NCI-H1105 (cell line): ENCODE measurements around the gene ALDOC.
A peak's percentile ranks its signal among the peaks of the same experiment; 100 is the strongest.

Source experiments
- DNase-seq: peaks from one replicate; lab custom pipeline; 2025; lab: John Stamatoyannopoulos, UW

Gene ALDOC

GRCh38 chr17:28552176-28552999 lies 24.3 kb downstream of the ALDOC start, which contains the start of gene UNC119:
TSS of gene UNC119 (minus strand) at chr17:28552624. CDS start at chr17:28552557, 67 bp downstream.
- DNase-seq: peak; percentile 70

- no peak for DNase-seq
These were observed 25.1 kb downstream of the ALDOC start for GRCh38 chr17:28551421-28552175.

GRCh38 chr17:28550858-28551257 lies 25.8 kb downstream of the ALDOC start:
- DNase-seq: no peak

DNA sequence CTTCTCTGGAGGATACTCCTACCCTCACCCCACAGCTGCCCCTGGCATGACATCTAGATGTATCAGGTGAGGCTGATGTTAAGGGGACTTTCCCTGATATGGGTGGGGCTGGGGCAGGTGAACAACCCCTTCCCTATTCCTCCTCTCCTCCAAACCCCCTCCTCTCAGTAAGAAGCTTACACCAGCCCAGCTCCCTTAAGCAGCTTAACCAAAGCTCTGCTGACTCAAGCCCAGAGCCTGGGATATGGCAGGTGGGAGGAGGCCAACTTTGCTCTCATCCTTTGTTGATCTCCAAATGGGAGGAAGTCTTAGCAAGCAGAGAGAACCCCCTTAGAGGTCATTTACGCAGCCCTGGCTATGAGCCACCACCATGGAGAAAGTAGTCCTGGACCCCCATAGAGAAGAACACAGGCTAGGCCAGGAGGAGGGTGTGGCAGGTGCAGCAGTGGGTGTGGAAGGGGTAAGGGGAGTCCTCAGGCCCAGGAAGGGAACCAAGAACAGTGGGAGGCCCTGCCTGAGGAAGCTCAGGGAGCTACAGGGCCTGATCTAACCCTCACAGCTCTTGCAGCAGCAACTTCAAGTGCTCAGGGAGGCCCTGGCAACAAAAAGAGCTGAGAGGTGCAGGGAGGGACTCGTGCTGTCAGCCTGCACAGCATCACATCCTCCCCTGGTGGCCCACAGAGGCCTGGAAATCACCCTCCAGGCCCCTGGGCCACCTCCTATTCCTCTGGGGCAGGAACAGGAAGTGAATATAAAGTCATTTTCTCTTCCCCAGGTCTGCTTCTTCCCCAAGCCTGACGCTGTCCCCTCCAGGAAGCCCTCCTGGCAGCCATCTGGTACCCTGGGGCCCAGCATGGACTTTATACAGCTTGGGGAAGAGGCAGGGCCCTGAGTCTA lies 27.2 kb downstream of the ALDOC start:
- no peak for DNase-seq

GRCh38 chr17:28548417-28549130 lies 28.1 kb downstream of the ALDOC start:
- DNase-seq: no peak

DNA sequence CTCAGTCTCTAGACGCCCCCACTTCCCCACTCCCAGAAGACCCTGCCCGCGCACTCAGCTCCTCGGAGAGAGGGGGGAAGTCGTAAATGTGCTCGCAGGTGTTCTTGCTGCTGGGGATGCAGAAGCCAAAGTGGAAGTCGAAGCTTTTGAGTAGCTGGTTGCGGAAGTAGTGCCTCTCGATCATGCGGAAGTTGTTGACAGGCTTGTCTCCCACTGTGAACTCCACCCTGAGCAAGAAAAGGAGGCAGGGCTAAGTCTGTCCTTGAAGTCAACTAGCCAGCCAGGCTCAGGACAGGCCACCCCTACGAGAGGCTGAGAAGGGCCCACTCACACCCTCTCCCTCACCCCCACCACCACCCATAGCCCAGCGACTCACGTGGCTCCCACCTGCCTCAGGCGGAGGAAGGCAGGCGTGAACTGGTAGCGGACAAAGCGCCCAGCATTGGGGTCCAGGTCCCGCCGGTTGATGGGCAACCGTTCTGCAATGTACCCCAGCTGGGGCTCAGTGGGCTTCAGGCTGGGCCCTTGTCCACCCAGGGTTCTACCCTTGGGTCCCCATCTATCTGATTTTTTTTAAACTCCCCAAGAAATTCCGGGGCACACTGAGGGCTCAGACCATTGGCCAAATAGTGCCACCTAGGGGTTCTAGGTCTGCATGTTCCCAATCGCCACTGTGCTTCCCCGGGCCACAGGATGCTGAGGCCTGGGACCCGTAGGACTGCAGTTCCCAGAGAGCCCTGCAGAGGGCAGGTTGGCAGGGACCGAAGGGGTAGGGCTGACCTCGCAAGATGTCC lies 28.9 kb downstream of the ALDOC start:
- DNase-seq: peak; percentile 13

- no peak for DNase-seq
These were observed 29.5 kb downstream of the ALDOC start for GRCh38 chr17:28547096-28547622.

GRCh38 chr17:28545787-28546415 lies 30.8 kb downstream of the ALDOC start:
- DNase-seq: no peak

- DNase-seq: no peak
These were observed 31.6 kb downstream of the ALDOC start for GRCh38 chr17:28545141-28545503.

GRCh38 chr17:28544402-28545140 lies 32.1 kb downstream of the ALDOC start:
- DNase-seq: no peak

DNA sequence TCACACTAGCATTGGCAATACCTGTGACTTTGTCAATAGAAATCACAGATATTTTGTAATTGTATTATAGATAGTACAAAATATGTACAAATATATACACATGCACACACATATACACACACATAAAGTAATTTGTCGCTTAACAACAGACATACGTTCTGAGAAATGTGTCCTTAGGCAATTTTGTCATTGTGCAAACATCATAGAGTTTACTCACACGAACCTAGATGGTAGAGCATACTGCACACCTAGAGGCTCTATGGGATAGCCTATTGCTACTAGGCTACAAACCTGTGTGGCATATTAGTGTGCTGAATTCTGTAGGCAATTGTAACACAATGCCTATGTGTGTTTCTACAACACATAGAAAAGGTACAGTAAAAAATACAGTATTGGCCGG lies 35.3 kb downstream of the ALDOC start:
- no peak for DNase-seq

DNA sequence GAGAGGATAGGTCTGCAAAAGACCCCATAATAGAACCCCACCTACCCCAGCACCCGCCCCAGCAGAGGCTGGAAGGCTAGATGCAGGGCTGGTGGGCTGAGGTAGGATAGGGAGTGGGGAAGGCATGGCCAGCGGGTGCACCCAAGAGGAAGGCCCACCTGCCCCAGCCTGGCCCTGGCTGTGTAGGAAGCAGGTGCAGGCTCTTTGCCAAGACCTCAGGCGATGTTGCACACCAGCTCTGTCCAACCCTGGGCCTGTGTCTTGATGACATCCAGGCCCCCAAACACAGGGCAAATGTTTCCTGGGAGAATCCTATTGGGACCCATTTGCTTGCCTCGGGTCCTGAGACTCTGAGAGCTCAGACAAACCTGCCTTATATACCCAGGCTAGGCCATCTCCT lies 36.5 kb downstream of the ALDOC start:
- DNase-seq: no peak

DNA sequence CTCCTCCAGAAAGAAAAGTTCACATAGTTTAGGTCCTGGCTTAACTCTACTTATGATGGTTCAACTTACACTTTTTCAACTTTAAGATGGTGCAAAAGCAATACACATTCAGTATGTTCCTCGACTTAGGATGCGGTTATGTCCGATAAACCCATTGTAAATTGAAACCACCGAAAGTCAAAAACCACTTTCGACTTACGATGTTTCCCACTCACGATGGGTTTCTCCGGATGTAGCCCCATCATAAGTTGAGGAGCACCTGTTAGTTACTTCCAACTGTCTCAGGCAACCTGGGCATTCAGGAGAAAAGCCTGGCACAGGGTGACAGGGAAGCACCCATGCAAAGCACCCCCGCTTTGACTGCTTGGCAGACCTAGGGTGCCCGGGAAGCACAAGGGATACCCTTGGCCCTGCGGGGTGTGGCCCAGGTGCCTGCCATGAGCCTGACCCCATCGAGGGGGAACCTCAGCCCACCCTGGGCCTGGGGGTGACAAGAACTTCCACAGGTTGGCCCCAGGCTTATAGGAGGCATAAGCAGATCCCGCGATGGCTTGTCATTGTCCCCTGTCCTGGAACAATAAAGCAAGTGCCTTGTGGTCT lies 38.3 kb downstream of the ALDOC start:
- DNase-seq: no peak

- DNase-seq: no peak
These were observed 39.5 kb downstream of the ALDOC start for GRCh38 chr17:28537219-28537610.

DNA sequence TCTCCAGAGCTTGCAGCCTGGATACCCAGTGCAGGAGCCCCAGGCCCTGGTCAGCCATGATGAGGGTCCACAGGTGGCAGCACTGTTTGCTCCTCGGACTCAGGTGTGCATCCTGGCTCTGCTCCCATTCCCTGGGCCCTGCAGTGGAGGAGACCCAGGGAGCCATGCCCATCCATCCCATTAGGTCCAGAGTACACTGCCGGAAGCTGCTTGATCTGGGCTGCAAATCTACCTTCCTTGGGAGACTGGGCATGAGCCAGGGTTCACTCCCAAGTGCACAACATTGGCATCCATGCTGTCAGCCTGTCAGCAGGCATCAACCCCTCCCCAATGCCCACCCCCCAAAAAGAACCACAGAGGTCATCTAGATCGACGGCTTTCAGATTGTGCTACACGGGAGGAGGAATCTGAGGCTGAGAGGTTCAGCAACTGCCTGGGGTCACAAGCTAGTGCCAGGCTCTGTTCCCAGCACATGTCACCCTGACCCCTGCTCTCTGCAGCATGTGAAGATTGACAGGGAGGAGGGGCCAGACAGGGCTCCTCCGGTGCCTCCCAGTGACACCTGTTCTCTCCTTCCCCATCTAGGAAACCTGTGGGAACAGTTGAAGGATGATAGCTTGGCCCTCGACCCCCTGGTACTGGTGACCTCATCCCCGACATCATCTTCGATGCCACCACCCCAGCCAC lies 40.0 kb downstream of the ALDOC start:
- no peak for DNase-seq

DNA sequence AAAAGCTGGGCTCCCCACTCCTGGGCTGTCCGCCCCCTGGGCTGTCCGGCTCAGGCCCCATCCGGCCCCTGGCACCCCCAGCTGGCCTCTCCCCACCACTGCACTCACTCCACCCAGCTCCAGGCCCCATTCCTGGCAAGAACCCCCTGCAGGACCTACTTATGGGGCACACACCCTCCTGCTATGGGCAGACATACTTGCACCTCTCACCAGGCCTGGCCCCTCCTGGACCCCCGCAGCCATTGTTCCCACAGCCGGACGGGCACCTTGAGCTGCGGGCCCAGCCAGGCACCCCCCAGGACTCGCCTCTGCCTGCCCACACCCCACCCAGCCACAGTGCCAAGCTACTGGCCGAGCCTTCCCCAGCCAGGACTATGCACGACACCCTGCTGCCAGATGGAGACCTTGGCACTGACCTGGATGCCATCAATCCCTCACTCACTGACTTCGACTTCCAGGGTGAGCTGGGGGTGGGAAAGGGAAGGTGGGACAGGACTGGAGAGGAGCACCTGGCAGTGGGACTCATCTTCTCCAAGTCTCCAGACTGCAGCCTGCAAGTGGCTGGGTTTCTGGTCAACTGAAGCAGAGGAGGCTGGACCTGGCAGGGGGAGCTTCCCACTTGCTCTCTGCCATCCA lies 41.8 kb downstream of the ALDOC start:
- no peak for DNase-seq

- no peak for DNase-seq
These were observed 43.4 kb downstream of the ALDOC start for GRCh38 chr17:28533091-28533807.
